Astrocyte of the spinal cord (primary cell): Measurements from ENCODE around the gene E2F3.

Source experiments
- DNase-seq: peaks from one replicate; pipeline ENCODE4 v3.0.0; 2011; ENCODE audit warnings: low read depth, low spot score
- H3K4me3 ChIP-seq: 2 replicates; pipeline ENCODE4 v1.5.1; 2011; ENCODE audit warnings: low read depth, mild to moderate bottlenecking, low read length, moderate library complexity
- CTCF ChIP-seq: IDR thresholded peaks from 2 replicates; pipeline ENCODE4 v1.5.1; 2012; ENCODE audit warnings: low read depth, mild to moderate bottlenecking, low read length, inconsistent platforms
- in situ Hi-C: cut with HindIII; loops from 2 replicates; pipeline ENCODE4 v1.10.0; 2017; ENCODE audit warnings: low sequenced_read_pairs

Gene E2F3

GRCh38 chr6:20364327-20364726 is 37.4 kb upstream of the E2F3 start:
- H3K4me3 ChIP-seq: no peak overlapping the region
- DNase-seq: no peak
- in situ Hi-C loops: no loop called here
- no peak for TF ChIP-seq CTCF

DNA sequence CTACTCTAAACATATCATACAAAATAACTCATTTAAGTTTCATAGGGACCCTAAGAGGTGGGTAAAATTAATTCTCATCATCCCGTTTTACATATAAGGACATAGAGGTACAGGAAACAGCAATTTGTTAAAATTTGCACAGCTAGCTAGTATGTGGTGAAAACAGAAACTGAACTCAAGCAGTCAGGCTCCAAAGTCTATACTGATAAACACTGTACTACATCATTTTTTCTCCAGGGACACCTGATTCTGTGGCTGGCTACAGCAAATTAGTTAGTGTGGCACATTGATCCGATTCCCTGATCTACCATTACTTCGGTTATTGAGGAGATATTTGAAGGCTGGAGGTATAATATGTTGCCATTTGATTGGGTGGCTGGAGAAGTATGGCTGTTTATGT is 36.2 kb upstream of the E2F3 start:
- no peak for DNase-seq
- no peak for TF ChIP-seq CTCF
- H3K4me3 ChIP-seq: no peak overlapping the region
- in situ Hi-C loops: no loop called here

DNA sequence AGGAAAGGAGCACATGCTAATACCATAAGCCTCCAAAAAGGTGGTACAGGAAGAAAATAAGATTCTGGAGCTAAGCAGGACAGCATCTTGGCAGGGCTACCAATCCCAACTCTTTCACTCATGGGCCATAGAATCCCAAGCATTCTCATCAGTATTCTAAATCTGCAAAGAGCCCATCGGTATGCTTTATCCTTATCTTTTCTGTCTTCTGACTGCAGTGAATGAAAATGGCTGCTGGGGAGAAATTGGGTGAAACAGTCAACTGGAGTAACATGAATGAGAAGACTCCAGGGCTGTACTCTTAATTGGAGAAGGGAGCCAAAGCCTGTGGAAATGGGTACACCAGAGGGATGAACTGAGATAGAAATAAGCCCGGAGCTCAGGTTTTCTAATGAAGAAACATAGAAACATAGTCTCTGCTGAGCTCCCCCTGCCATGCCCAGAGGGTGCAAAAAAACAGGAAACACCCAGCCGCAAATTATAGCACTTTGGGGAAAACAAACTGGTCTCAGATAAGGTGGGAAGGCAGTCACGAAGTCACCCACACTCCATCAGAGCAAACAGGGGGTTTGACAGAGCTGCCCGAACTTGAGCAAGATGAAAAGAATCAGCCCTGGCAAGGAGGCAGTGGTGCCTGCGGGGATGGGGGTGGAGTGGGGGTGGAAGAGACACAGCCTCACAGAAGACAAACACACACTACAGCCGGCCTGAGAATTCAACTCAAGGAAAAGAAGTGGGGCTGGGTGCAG is 35.4 kb upstream of the E2F3 start:
- TF ChIP-seq CTCF: no peak
- H3K4me3 ChIP-seq: no peak overlapping the region
- DNase-seq: no peak
- in situ Hi-C loops: no loop called here

DNA sequence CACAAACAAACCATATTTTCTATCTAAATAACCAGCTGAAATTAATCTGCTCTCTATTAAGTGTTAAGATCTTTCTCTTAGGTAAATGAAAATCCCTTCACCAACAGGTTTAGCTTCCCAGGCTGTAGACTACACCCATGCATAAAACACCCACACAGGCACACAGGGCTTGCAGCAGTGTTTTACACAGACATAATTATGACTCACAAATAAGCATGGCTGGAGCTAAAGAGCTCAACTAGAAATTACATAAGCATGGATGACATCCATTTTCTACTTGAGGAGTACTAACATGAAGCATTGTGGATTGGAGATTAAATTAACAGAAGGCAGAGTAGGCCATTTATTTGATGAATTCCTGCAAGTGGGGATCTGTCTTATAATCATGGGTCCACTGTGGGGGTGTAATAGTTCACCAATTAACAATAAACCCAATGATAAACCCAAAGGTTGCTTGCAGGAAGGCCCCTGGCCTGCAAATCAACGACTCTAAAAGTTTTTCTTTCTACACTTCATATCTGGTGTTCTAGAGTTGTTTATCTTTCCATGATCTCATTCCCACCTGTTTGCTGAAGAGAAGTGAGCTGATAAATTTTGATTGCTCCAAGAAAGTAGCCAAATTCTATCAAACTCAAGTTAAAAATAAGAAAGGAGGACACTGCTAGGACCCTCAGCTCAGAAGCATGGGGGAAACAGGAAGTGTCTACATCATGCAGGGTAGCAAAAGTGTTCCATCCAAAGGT is 33.8 kb upstream of the E2F3 start:
- H3K4me3 ChIP-seq: no peak overlapping the region
- DNase-seq: no peak
- in situ Hi-C loops: no loop called here
- TF ChIP-seq CTCF: no peak

DNA sequence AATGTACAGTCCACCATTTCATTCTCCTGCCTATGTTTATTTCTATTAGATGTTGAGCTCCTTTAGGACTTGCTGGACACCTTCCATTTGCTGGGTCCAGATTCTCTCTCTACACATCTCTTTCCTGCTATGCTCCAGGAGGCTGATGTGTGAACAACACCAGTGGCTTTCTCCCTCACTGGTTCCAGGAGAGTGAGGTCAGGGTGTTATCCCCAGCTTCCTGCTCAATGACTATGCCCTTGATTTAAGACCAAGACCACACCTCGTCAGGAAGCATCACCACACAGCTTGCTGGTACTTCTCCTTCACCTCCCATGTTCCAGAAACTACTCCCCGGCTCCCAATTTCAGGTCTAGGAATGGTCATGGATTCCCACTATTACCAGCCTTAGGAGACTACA is 31.3 kb upstream of the E2F3 start:
- DNase-seq: no peak
- no peak for TF ChIP-seq CTCF

DNA sequence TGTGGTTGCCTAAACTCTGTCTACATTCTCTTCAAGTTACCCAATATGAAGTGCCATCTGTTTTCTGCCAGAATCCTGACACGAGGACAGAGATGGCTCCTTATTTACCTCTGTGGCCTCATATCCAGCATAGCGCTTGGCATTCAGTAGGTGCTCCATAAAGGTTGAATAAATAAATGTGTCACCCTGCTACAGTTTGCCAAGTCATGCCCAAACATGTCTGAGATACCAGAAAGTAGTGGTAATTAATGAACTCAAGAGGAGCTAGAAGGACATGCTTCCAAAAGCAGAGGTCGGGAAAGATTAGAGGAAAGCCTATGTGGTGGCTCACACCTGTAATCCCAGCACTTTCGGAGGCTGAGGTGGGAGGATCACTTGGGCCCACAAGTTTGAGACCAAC is 30.9 kb upstream of the E2F3 start:
- no peak overlapping the region for H3K4me3 ChIP-seq
- in situ Hi-C loops: no loop called here
- no peak for DNase-seq
- no peak for TF ChIP-seq CTCF

More for the DNA sequence above, 31.3 kb upstream of the E2F3 start:
- no peak overlapping the region for H3K4me3 ChIP-seq
- in situ Hi-C loops: no loop called here
